ENCODE data around the gene RWDD3. TPM values are rescaled to one million over a fixed set of nuclear protein-coding genes. Genes with fewer than 3 reads are reported as not detected.
A peak's percentile ranks its signal among the peaks of the same experiment; 100 is the strongest.

RWDD3 gene
- total and polyA plus RNA-seq, 3 donors from 2014 or later = 10.0 to 11.8 (median 11.2) TPM

DNA sequence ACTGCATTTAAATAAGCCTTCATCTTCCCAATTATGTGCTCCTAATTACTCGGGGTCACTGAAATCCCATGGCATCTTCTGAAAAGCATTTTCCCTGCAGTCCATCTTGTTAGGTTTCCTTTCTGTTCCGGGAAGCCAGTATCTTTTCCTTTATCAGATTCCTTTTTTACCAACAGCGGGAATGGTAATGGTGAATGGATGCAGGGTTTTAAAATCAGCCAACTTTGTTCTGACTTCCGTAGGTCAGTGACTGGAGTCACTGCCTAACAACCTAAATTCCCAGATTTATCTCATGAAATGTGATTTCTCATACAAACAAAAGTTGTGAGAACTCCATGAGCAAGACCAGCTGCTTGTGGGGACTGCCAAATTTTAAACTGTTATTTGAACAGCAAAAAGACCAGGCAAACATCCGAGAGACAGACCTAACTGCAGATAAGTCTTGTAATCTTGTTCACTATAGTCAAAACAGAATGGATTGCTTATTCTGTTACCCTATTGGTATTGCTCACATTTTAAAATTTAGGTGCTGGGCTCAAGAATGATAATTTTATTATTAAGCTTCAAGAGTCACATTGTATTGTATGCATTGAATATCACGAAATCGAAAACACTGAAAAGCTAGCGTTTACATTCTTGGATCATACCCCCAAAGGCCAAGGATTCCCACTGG is 1.2 kb upstream of the RWDD3 start:
- Histone ChIP-seq H3K36me3 (ENCODE audit: low read depth, missing control alignments) (no peaks in the 10 kb centered on the region), H3K4me1 (peaks cover 7% of the 10 kb centered on the region), H3K27ac (peak overlapping the region; percentile 92), H3K27me3 (no peaks in the 10 kb centered on the region), H3K4me3 (peak overlapping the region; percentile 77 to 93), H3K9me3 (no peaks in the 10 kb centered on the region)
- TF ChIP-seq POLR2A (IDR thresholded peaks at IDR 0.05) = no peak
- TF ChIP-seq, protein P1, sequence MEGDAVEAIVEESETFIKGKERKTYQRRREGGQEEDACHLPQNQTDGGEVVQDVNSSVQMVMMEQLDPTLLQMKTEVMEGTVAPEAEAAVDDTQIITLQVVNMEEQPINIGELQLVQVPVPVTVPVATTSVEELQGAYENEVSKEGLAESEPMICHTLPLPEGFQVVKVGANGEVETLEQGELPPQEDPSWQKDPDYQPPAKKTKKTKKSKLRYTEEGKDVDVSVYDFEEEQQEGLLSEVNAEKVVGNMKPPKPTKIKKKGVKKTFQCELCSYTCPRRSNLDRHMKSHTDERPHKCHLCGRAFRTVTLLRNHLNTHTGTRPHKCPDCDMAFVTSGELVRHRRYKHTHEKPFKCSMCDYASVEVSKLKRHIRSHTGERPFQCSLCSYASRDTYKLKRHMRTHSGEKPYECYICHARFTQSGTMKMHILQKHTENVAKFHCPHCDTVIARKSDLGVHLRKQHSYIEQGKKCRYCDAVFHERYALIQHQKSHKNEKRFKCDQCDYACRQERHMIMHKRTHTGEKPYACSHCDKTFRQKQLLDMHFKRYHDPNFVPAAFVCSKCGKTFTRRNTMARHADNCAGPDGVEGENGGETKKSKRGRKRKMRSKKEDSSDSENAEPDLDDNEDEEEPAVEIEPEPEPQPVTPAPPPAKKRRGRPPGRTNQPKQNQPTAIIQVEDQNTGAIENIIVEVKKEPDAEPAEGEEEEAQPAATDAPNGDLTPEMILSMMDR (IDR thresholded peaks at IDR 0.05) = no peak
- intact Hi-C loops (cut with DNase I; ENCODE audit: low total_unique reads) = no loop called here
- 7 to 17% methylated on average over 8 of the region's 8 CpGs for WGBS, 2 donors
- no peak for DNase-seq

GRCh38 chr1:95233319-95233736 is 682 bp upstream of the RWDD3 start:
- no peak for TF ChIP-seq POLR2A (IDR thresholded peaks at IDR 0.05)
- TF ChIP-seq, protein P1 (IDR thresholded peaks at IDR 0.05) = no peak
- peaks cover 11% of the 10 kb centered on the region for H3K4me1 ChIP-seq
- 3 to 4% methylated on average over 13 to 14 of the region's 14 CpGs for WGBS, 2 donors
- intact Hi-C loops (cut with DNase I; ENCODE audit: low total_unique reads) = no loop called here
- peak overlapping the region; percentile 92 for H3K27ac ChIP-seq
- no peaks in the 10 kb centered on the region for H3K27me3 ChIP-seq
- H3K36me3 ChIP-seq (ENCODE audit: low read depth, missing control alignments) = no peaks in the 10 kb centered on the region
- H3K9me3 ChIP-seq = no peaks in the 10 kb centered on the region
- DNase-seq = peak; percentile 53
- peak overlapping the region; percentile 77 to 93 for H3K4me3 ChIP-seq

DNA sequence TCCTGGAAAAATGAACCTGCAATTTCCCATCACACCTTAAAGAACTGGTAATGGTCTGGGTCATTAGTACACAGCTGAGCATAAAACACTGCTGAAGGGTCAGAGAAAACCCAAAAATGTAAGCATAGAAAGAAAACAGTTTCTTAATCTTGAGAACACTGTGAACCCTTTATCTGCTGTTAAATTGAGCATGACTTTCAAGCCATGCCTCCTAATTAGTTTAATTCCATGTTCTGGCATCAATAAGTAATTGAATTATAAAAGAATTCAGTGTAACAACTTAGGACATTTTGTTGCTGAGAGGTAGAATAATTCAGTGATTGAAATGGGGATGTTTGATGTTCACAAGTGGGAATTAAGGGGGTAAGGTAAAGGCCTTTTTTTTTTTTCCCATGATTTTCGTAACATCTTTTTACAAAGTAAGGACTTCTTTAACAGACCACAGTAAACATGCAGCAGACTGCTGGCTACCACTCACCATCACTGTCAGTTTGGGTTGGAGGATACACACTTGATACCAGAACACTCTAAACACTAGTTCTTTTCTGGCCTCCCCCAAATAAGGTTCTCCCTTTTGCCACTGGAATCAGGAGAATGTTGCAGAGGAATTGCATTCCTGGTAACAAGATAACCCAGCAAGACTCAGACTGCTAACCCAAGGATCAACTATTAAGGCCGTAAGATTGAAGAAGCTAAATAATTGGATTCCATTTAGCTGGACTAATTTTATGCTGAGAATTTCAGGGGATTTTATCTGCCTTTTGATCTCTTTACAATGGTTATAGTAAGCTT is 3.0 kb downstream of the RWDD3 start:
- Histone ChIP-seq H3K4me1 (peaks cover 17% of the 10 kb centered on the region), H3K36me3 (ENCODE audit: low read depth, missing control alignments) (no peaks in the 10 kb centered on the region), H3K4me3 (no peak overlapping the region), H3K27me3 (no peaks in the 10 kb centered on the region), H3K9me3 (no peaks in the 10 kb centered on the region), H3K27ac (no peak overlapping the region)
- 62 to 64% methylated on average over 2 of the region's 2 CpGs for WGBS, 2 donors
- no peak for DNase-seq
- intact Hi-C loops (cut with DNase I; ENCODE audit: low total_unique reads) = no loop called here
- TF ChIP-seq POLR2A (IDR thresholded peaks at IDR 0.05) = no peak
- TF ChIP-seq, protein P1 (IDR thresholded peaks at IDR 0.05) = no peak

DNA sequence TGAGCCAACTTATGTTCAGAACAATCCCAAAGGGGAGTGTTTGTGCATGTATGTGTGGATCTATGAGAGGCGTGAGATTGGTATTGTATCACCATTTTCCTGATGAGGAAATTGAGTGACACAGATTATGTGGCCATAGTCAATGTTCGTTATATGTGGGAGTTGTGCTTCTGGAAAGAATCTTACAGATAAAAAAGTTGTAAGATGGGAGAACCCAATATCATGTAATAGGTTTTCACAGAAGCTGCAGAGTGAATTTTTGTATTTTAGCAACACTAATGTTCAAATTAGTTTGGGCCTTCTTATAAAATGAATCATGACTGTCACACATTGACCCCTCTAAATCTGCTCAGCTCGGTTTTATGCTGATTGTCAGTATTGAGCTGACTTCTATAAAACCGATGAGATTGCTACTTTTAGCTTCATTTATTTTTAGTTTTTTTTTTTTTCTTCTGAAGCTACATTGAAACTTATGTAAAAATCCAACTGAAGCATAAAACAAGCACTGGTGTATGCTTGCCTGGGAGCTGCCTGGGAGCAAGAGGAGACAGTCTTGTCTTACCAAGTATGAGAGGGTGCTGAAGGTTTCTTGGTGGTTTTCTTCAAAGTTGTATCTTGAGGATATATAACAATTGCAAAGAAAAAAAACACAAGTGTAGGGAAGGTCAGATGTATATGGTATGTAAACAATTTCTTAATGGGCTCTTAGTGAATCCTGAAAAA is 4.1 kb downstream of the RWDD3 start:
- Histone ChIP-seq H3K27ac (no peak overlapping the region), H3K36me3 (ENCODE audit: low read depth, missing control alignments) (no peaks in the 10 kb centered on the region), H3K4me1 (peaks cover 13% of the 10 kb centered on the region), H3K4me3 (no peak overlapping the region), H3K27me3 (no peaks in the 10 kb centered on the region), H3K9me3 (no peaks in the 10 kb centered on the region)
- no peak for TF ChIP-seq POLR2A (IDR thresholded peaks at IDR 0.05)
- TF ChIP-seq, protein P1 (IDR thresholded peaks at IDR 0.05) = no peak
- DNase-seq = no peak
- WGBS, 2 donors = 46 to 55% methylated on average over 4 of the region's 4 CpGs
- intact Hi-C loops (cut with DNase I; ENCODE audit: low total_unique reads) = no loop called here
